KOPT-K1 (cell line): ENCODE data around the gene SH3RF1.

Experiments
- H3K27ac ChIP-seq: fragments of 200-600 bp; sonication (generic); 2 replicates; pipeline ENCODE4 v1.5.1; 2016; ENCODE audit warnings: antibody characterized with exemption, mild to moderate bottlenecking, low read depth, low read length; ENCODE audit not compliant: poor library complexity, severe bottlenecking
- H3K36me3 ChIP-seq: fragments of 200-600 bp; sonication (generic); 2 replicates; pipeline ENCODE4 v1.5.1; 2017; ENCODE audit warnings: antibody characterized with exemption, mild to moderate bottlenecking, low read length, moderate library complexity; ENCODE audit not compliant: insufficient read depth
- H3K9me3 ChIP-seq: fragments of 200-600 bp; sonication (generic); 2 replicates; pipeline ENCODE4 v1.5.1; 2017; ENCODE audit warnings: antibody characterized with exemption, low read length, mild to moderate bottlenecking; ENCODE audit not compliant: insufficient read depth, poor library complexity, severe bottlenecking

The SH3RF1 gene

GRCh38 chr4:169249214-169249973, 21.4 kb downstream of the SH3RF1 start:
- Histone ChIP-seq H3K27ac (no peak overlapping the region), H3K36me3 (no peaks in the 10 kb centered on the region), H3K9me3 (no peaks in the 10 kb centered on the region)

- no peaks in the 10 kb centered on the region for H3K36me3 ChIP-seq
- no peaks in the 10 kb centered on the region for H3K9me3 ChIP-seq
- no peak overlapping the region for H3K27ac ChIP-seq
Measured at GRCh38 chr4:169248645-169249044, 22.1 kb downstream of the SH3RF1 start.

GRCh38 chr4:169246957-169247396, 23.8 kb downstream of the SH3RF1 start:
- Histone ChIP-seq H3K9me3 (no peaks in the 10 kb centered on the region), H3K36me3 (no peaks in the 10 kb centered on the region), H3K27ac (no peak overlapping the region)

GRCh38 chr4:169246279-169246678, 24.5 kb downstream of the SH3RF1 start:
- H3K9me3 ChIP-seq = no peaks in the 10 kb centered on the region
- H3K27ac ChIP-seq = no peak overlapping the region
- no peaks in the 10 kb centered on the region for H3K36me3 ChIP-seq

GRCh38 chr4:169245061-169245460, 25.7 kb downstream of the SH3RF1 start:
- Histone ChIP-seq H3K36me3 (no peaks in the 10 kb centered on the region), H3K9me3 (no peaks in the 10 kb centered on the region), H3K27ac (no peak overlapping the region)

GRCh38 chr4:169243825-169244609, 26.7 kb downstream of the SH3RF1 start:
- Histone ChIP-seq H3K9me3 (no peaks in the 10 kb centered on the region), H3K27ac (no peak overlapping the region), H3K36me3 (no peaks in the 10 kb centered on the region)

GRCh38 chr4:169241464-169241863, 29.3 kb downstream of the SH3RF1 start:
- no peaks in the 10 kb centered on the region for H3K36me3 ChIP-seq
- H3K9me3 ChIP-seq = no peaks in the 10 kb centered on the region
- H3K27ac ChIP-seq = no peak overlapping the region

GRCh38 chr4:169239221-169239905, 31.4 kb downstream of the SH3RF1 start:
- Histone ChIP-seq H3K27ac (no peak overlapping the region), H3K36me3 (no peaks in the 10 kb centered on the region), H3K9me3 (no peaks in the 10 kb centered on the region)

- Histone ChIP-seq H3K36me3 (no peaks in the 10 kb centered on the region), H3K27ac (no peak overlapping the region), H3K9me3 (no peaks in the 10 kb centered on the region)
Measured at GRCh38 chr4:169238445-169238844, 32.3 kb downstream of the SH3RF1 start.

GRCh38 chr4:169236873-169237626, 33.7 kb downstream of the SH3RF1 start:
- Histone ChIP-seq H3K36me3 (no peaks in the 10 kb centered on the region), H3K9me3 (no peaks in the 10 kb centered on the region), H3K27ac (no peak overlapping the region)

GRCh38 chr4:169236078-169236477, 34.7 kb downstream of the SH3RF1 start:
- Histone ChIP-seq H3K27ac (no peak overlapping the region), H3K9me3 (no peaks in the 10 kb centered on the region), H3K36me3 (no peaks in the 10 kb centered on the region)

- Histone ChIP-seq H3K36me3 (no peaks in the 10 kb centered on the region), H3K27ac (no peak overlapping the region)
Measured at GRCh38 chr4:169234137-169234855, 36.5 kb downstream of the SH3RF1 start.

GRCh38 chr4:169233691-169234090, 37.1 kb downstream of the SH3RF1 start:
- Histone ChIP-seq H3K27ac (no peak overlapping the region), H3K9me3 (no peaks in the 10 kb centered on the region), H3K36me3 (no peaks in the 10 kb centered on the region)

More at GRCh38 chr4:169234137-169234855, 36.5 kb downstream of the SH3RF1 start:
- H3K9me3 ChIP-seq = no peaks in the 10 kb centered on the region

- Histone ChIP-seq H3K36me3 (no peaks in the 10 kb centered on the region), H3K9me3 (no peaks in the 10 kb centered on the region), H3K27ac (no peak overlapping the region)
Measured at GRCh38 chr4:169231647-169232262, 39.0 kb downstream of the SH3RF1 start.
